GM12878 (cell line): ENCODE data around the gene NKRF. TPM values are rescaled to one million over a fixed set of nuclear protein-coding genes. Genes with fewer than 3 reads are reported as not detected.
"Not testable (repeated sequence)": the region's sequence is repeated elsewhere in the genome, so short reads cannot be mapped to it uniquely, and the experiment has no call there.

Source experiments
- ATAC-seq: fragments of 200-7000 bp; cut with Tn5 transposase; 3 replicates; pipeline ENCODE4 v1.9.1; 2020; ENCODE audit warnings: mild to moderate bottlenecking, moderate library complexity
- BruUV-seq: library from RNA; stranded (reverse); fragments of 400-500 nt; replicated peaks from 2 replicates; lab custom pipeline; 2021; lab: Mats Ljungman, UMichigan
- CTCF ChIA-PET: fragments of 300-600 bp; sonication (Branson Sonifier 250); formaldehyde crosslinking; extraction: SDS; loops from one replicate; lab custom pipeline; 2021; ENCODE audit warnings: inconsistent platforms; lab: Yijun Ruan, JAX
- POLR2A ChIA-PET: fragments of 350-600 bp; formaldehyde crosslinking; extraction: SDS; loops from one replicate; lab custom pipeline; 2021; ENCODE audit warnings: inconsistent platforms; lab: Charles Lee
- RAD21 ChIA-PET: fragments of 300-600 bp; sonication (Branson Sonifier 250); formaldehyde crosslinking; loops from one replicate; lab custom pipeline; 2023; ENCODE audit warnings: antibody characterized with exemption; ENCODE audit not compliant: unreplicated experiment; lab: Charles Lee
- SMC1A ChIA-PET: fragments of 300-600 bp; sonication (Branson Sonifier 250); formaldehyde crosslinking; loops from one replicate; lab custom pipeline; 2023; ENCODE audit not compliant: unreplicated experiment, uncharacterized antibody; lab: Charles Lee
- DNase-seq: peaks from one replicate; pipeline ENCODE4 v3.0.0-alpha.2; 2011; ENCODE audit warnings: low read depth, low spot score
- FAIRE-seq: peaks from 3 replicates; lab custom pipeline; 2011; peaks lifted over from hg19 to GRCh38; lab: Jason Lieb, UNC
- H2AFZ ChIP-seq: 2 replicates; pipeline ENCODE4 v1.6.0; 2011; ENCODE audit warnings: low read depth, low read length, control low read depth; ENCODE audit not compliant: control insufficient read depth
- H3K27ac ChIP-seq: 2 replicates; pipeline ENCODE4 v1.5.1; 2011; ENCODE audit warnings: control low read depth; ENCODE audit not compliant: control insufficient read depth, insufficient read depth
- H3K27me3 ChIP-seq, 2 experiments: replicated peaks in 1 of 2; 2 replicates each; pipeline versions ENCODE4 v1.6.0 to v1.6.1; 2011; ENCODE audit warnings: low read length in 1 of 2; ENCODE audit not compliant: control insufficient read depth in 2 of 2, insufficient read depth in 2 of 2
- H3K36me3 ChIP-seq, 2 experiments: 2 replicates each; pipeline ENCODE4 v1.5.1; 2011; ENCODE audit warnings: low read length in 1 of 2; ENCODE audit not compliant: control insufficient read depth in 2 of 2, insufficient read depth in 2 of 2
- H3K4me1 ChIP-seq: 2 replicates; pipeline ENCODE4 v1.6.1; 2011; ENCODE audit warnings: mild to moderate bottlenecking, low read length, moderate library complexity, mixed read lengths; ENCODE audit not compliant: control insufficient read depth, insufficient read depth
- H3K4me2 ChIP-seq: 2 replicates; pipeline ENCODE4 v1.6.0; 2011; ENCODE audit warnings: control low read depth; ENCODE audit not compliant: control insufficient read depth, insufficient read depth
- H3K4me3 ChIP-seq: fragments of 200-600 bp; sonication (generic); 2 replicates; pipeline ENCODE4 v1.5.1; 2016
- H3K79me2 ChIP-seq: 2 replicates; pipeline ENCODE4 v1.6.0; 2011; ENCODE audit warnings: low read length; ENCODE audit not compliant: control insufficient read depth, insufficient read depth
- H3K9ac ChIP-seq: 2 replicates; pipeline ENCODE4 v1.8.0; 2011; ENCODE audit warnings: low read length, control low read depth, mixed read lengths; ENCODE audit not compliant: control insufficient read depth, insufficient read depth
- H3K9me3 ChIP-seq: replicated peaks from 3 replicates; pipeline ENCODE4 v1.5.1; 2011; ENCODE audit warnings: mild to moderate bottlenecking, low read length; ENCODE audit not compliant: control insufficient read depth, insufficient read depth
- H4K20me1 ChIP-seq: 2 replicates; pipeline ENCODE4 v1.6.0; 2011; ENCODE audit not compliant: control insufficient read depth, insufficient read depth
- BHLHE40 ChIP-seq, 2 experiments: fragments of 450-650 bp in 1 of 2; IDR thresholded peaks; 2 replicates each; pipeline ENCODE4 v1.6.1; 2011 to 2017; ENCODE audit warnings: low read depth in 2 of 2, borderline replicate concordance in 1 of 2, improper control_type of control experiment in 1 of 2, low read length in 1 of 2, mild to moderate bottlenecking in 1 of 2
- CREM ChIP-seq: IDR thresholded peaks from 2 replicates; pipeline ENCODE4 v1.6.1; 2014; ENCODE audit warnings: antibody characterized with exemption, low read depth
- HDGF ChIP-seq: fragments of 450-650 bp; IDR thresholded peaks from 2 replicates; pipeline ENCODE4 v1.6.1; 2016; ENCODE audit warnings: antibody characterized with exemption
- IKZF1 ChIP-seq: fragments of 450-650 bp; conservative IDR thresholded peaks from 2 replicates; pipeline ENCODE4 v1.6.1; 2017; ENCODE audit warnings: antibody characterized with exemption, mild to moderate bottlenecking
- IKZF2 ChIP-seq, 2 experiments: fragments of 450-650 bp; IDR thresholded peaks; 2 replicates each; pipeline ENCODE4 v1.6.1; 2017; ENCODE audit warnings: mild to moderate bottlenecking in 2 of 2, moderate library complexity in 2 of 2
- MEF2B ChIP-seq: fragments of 450-650 bp; IDR thresholded peaks from 2 replicates; pipeline ENCODE4 v1.6.1; 2018; ENCODE audit warnings: mild to moderate bottlenecking, moderate library complexity; ENCODE audit not compliant: partially characterized antibody, poor library complexity, severe bottlenecking
- NBN ChIP-seq: fragments of 450-650 bp; IDR thresholded peaks from 2 replicates; pipeline ENCODE4 v1.6.1; 2016
- NFXL1 ChIP-seq: fragments of 450-650 bp; IDR thresholded peaks from 2 replicates; pipeline ENCODE4 v1.6.1; 2017; ENCODE audit warnings: antibody characterized with exemption, mild to moderate bottlenecking, borderline replicate concordance
- RUNX3 ChIP-seq: IDR thresholded peaks from 2 replicates; pipeline ENCODE4 v1.6.1; 2012; ENCODE audit warnings: low read length, inconsistent platforms
- ZBTB4 ChIP-seq: fragments of 450-650 bp; formaldehyde crosslinking; IDR thresholded peaks from 2 replicates; pipeline ENCODE4 v1.4.0; 2022; ENCODE audit warnings: mild to moderate bottlenecking, moderate library complexity
- ZNF24 ChIP-seq: fragments of 450-650 bp; IDR thresholded peaks from 2 replicates; pipeline ENCODE4 v1.6.1; 2017; ENCODE audit warnings: antibody characterized with exemption, mild to moderate bottlenecking
- WGBS: methylation state at CpG from one replicate; pipeline ENCODE4 v1.1.6; 2016; ENCODE audit warnings: low lambda C conversion rate; ENCODE audit not compliant: insufficient replicate concordance, insufficient coverage; ENCODE audit errors: missing lambda C conversion rate; 5-methylcytosine and 5-hydroxymethylcytosine counted together
- in situ Hi-C: fragments of 300-500 bp; cut with MboI; formaldehyde crosslinking; loops from 9 replicates; pipeline ENCODE4 v1.14.3; 2018; ENCODE audit warnings: mixed read lengths
- intact Hi-C: fragments of 100-400 bp; cut with micrococcal nuclease; formaldehyde crosslinking; loops from one replicate; pipeline ENCODE4 v1.14.2; 2022; ENCODE audit not compliant: unreplicated experiment
- polyA plus RNA-seq, 11 experiments: library from polyadenylated mRNA; depleted of rRNA in 4 of 11; unstranded in 6 of 11; stranded (reverse) in 5 of 11; fragments of >200 nt; fragmentation: Nextera tagmentation in 4 of 11; fragmentation: Illumina TruSeq in 1 of 11; extraction: Ambion mirVana in 4 of 11; extraction: Trizol in 1 of 11; gene quantifications; 1 replicate in 1 of 11; 2 replicates in 10 of 11; pipeline versions ENCODE4 v1.2.1 to v1.2.3, GENCODE V29; 2011 to 2016; ENCODE audit warnings: inconsistent platforms in 2 of 11, missing spikeins in 2 of 11, low read depth in 1 of 11
- total RNA-seq, 4 experiments: library from RNA; depleted of rRNA in 3 of 4; stranded (reverse); fragments of >200 nt in 3 of 4; fragmentation: Illumina TruSeq in 1 of 4; extraction: Trizol in 1 of 4; gene quantifications; 2 replicates each; pipeline versions ENCODE4 v1.2.1 to v1.2.3, GENCODE V29; 2013 to 2021

The NKRF gene
- total and polyA plus RNA-seq, 10 of the 15 experiments (the other 5 are each of a cell fraction or from before 2014, with no cell fraction given), result 6.2 to 21.5 (median 10.1) TPM

- ATAC-seq, BruUV-seq, intact Hi-C loops, H2AFZ ChIP-seq, in situ Hi-C loops, H3K79me2 ChIP-seq, H3K4me3 ChIP-seq, FAIRE-seq, H3K27me3 ChIP-seq, H3K4me2 ChIP-seq, H3K9me3 ChIP-seq, DNase-seq, H3K9ac ChIP-seq, H4K20me1 ChIP-seq: not testable (repeated sequence)
- CTCF ChIA-PET, result interaction anchor here (0.7 to 5.0 kb wide), 10 partner anchors 9 to 147 kb away, joined by 3 to 28 read pairs (median 5); no protein-coding TSS in a partner anchor
- H3K27ac ChIP-seq, result peak overlapping the region; percentile 67; the same call in 1 of the 2 replicates
- WGBS, result 72% methylated on average over 1 of the region's 1 CpG
- SMC1A ChIA-PET, result interaction anchor here (0.9 to 5.7 kb wide), 9 partner anchors 10 to 92 kb away, joined by 4 to 38 read pairs (median 6); no protein-coding TSS in a partner anchor
- TF ChIP-seq HDGF, result peak; percentile 45; the same call in 1 of the 2 replicates
- RAD21 ChIA-PET, result interaction anchor here (1.0 to 11.0 kb wide), 7 partner anchors 10 to 91 kb away, joined by 3 to 99 read pairs (median 32); no protein-coding TSS in a partner anchor
- peaks cover 60% of the 10 kb centered on the region for H3K4me1 ChIP-seq
- POLR2A ChIA-PET, result interaction anchor here (1.4 to 3.6 kb wide), 3 partner anchors 20 to 51 kb away, joined by 5 to 15 read pairs (median 7); no protein-coding TSS in a partner anchor
- H3K36me3 ChIP-seq, result peaks cover 9 to 16% of the 10 kb centered on the region in 2 experiments
Observed at GRCh38 chrX:119637421-119637820, 31.2 kb upstream of the NKRF start.

GRCh38 chrX:119636419-119636818 is 30.2 kb upstream of the NKRF start:
- ATAC-seq (peak; percentile 54), FAIRE-seq (no peak), DNase-seq (peak; percentile 70)
- ChIA-PET RAD21 (interaction anchor here (1.2 to 11.0 kb wide), 9 partner anchors 11 to 120 kb away, joined by 3 to 99 read pairs (median 18); no protein-coding TSS in a partner anchor), SMC1A (interaction anchor here (1.2 to 5.7 kb wide), 10 partner anchors 9 to 93 kb away, joined by 3 to 38 read pairs (median 9); no protein-coding TSS in a partner anchor), CTCF (interaction anchor here (1.0 to 5.0 kb wide), 7 partner anchors 8 to 124 kb away, joined by 5 to 28 read pairs (median 8); no protein-coding TSS in a partner anchor), POLR2A (interaction anchor here (1.4 to 3.6 kb wide), 6 partner anchors 10 to 52 kb away, joined by 4 to 15 read pairs (median 6); no protein-coding TSS in a partner anchor)
- Histone ChIP-seq H3K4me3 (no peak overlapping the region; the same call in 1 of the 2 replicates), H4K20me1 (no peaks in the 10 kb centered on the region), H3K79me2 (peaks cover 7% of the 10 kb centered on the region), H3K36me3 (peaks cover 9 to 16% of the 10 kb centered on the region in 2 experiments), H3K27ac (peak overlapping the region; percentile 80), H3K9ac (no peak overlapping the region; the same call in 1 of the 2 replicates), H3K4me1 (peaks cover 58% of the 10 kb centered on the region), H2AFZ (no peak overlapping the region), H3K27me3 (no peaks in the 10 kb centered on the region), H3K9me3 (no peaks in the 10 kb centered on the region), H3K4me2 (peak overlapping the region; percentile 38; the same call in 1 of the 2 replicates)
- 16% methylated on average over 8 of the region's 8 CpGs for WGBS
- intact Hi-C loops (no loop called here), in situ Hi-C loops (no loop called here)
- BruUV-seq, result no TSS peak
- TF ChIP-seq ZNF24 (no peak), MEF2B (no peak), CREM (peak; percentile 25; the same call in 1 of the 2 replicates), RUNX3 (peak; percentile 71), IKZF1 (peak; percentile 52), NFXL1 (no peak), IKZF2 (IDR thresholded peaks at IDR 0.05) (peak in 1 of 2 experiments; percentile 47; a peak in 1 of 4 replicates), ZBTB4 (CRISPR knock-in tag) (no peak), BHLHE40 (IDR thresholded peaks at IDR 0.05; ENCODE audit: borderline replicate concordance in 1 of 2, low read depth in 2 of 2, low read length in 1 of 2) (no peak; a peak in 1 of 4 replicates), NBN (0 out of 2 replicates have a peak, but pooled peaks have one; percentile 30)
